GM12872 (cell line): Measurements from ENCODE around the gene SCYL3.

ENCODE experiments used
- TF ChIP-seq, protein P1 (sequence below): IDR thresholded peaks from 3 replicates; pipeline ENCODE4 v1.5.1; 2011; ENCODE audit warnings: low read depth, mild to moderate bottlenecking, low read length, moderate library complexity; ENCODE audit not compliant: insufficient read depth

Gene SCYL3

DNA sequence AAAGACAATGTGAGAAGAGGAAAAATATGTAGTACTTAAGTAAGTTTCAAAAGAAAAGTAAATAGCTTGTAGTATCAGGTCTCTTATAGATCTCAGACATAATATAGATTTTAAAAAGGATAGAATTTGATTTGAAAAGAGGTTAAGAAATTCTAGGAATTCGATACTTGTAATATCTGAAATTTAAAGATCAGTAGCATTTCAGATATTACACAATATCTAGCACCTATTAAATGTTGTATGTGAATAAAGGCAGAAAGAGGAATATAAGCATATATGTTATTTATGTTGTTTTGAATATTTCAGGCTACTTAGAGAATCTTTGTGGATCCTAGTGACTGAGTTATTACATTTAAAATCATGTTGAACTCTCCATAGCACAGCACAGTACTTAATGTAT, 64.0 kb downstream of the SCYL3 start:
- TF ChIP-seq, protein P1, sequence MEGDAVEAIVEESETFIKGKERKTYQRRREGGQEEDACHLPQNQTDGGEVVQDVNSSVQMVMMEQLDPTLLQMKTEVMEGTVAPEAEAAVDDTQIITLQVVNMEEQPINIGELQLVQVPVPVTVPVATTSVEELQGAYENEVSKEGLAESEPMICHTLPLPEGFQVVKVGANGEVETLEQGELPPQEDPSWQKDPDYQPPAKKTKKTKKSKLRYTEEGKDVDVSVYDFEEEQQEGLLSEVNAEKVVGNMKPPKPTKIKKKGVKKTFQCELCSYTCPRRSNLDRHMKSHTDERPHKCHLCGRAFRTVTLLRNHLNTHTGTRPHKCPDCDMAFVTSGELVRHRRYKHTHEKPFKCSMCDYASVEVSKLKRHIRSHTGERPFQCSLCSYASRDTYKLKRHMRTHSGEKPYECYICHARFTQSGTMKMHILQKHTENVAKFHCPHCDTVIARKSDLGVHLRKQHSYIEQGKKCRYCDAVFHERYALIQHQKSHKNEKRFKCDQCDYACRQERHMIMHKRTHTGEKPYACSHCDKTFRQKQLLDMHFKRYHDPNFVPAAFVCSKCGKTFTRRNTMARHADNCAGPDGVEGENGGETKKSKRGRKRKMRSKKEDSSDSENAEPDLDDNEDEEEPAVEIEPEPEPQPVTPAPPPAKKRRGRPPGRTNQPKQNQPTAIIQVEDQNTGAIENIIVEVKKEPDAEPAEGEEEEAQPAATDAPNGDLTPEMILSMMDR, result no peak

DNA sequence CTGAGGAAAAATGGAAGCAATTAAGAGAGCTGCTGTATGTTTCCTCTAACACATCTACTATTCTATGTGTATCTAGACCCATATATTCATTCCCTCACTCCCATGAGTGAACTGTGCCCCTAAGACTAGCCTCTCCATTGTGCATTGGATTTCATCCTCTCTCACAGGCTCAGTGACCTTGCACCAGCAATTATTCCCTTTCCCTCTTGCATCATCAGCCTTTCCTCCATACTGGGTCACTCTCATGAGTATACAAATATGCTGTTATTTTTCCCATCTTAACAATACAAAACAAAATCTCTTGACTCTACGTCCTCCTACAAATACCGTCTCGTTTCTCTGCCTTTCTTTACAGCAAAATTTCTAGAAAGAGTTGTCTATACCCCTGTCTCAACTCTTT, 69.5 kb downstream of the SCYL3 start:
- TF ChIP-seq, protein P1, result no peak

DNA sequence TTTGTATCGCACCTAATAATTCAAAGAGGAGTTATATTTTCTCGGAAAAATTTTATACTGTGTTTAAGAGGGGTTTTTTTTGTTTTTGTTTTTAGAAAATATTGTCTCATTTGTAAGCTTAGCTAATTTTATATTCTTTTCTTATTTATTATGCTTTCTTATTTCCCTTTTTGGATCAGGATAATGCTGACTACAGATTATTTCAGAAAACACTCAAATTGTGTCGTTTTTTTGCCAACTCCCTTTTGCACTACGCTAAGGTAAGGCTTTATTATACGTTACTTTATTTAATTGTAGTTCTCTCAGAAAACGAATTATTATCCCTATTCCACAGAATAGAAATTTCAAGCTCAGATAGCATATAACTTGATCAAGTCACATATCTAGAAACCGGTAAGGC, 72.2 kb downstream of the SCYL3 start:
- TF ChIP-seq, protein P1, result no peak

DNA sequence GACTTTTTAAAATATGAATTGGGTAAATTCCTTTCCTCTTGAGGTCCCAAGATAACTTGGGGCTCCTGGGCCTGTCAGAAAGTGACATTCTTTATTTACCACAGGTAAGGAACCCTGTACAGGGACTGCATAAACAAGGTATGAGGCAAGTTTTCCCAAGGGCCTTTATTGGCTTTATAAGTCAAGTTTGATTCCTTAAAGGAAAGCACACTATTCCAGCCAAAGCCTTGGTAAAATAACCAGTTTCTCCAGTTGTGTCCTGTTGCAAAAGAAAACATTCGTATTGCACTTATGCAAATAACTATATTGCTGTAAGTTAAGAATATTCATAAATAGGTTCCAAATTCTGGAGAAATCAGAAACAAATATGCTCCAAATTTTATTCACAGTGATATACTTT, 77.1 kb downstream of the SCYL3 start:
- TF ChIP-seq, protein P1, result no peak

DNA sequence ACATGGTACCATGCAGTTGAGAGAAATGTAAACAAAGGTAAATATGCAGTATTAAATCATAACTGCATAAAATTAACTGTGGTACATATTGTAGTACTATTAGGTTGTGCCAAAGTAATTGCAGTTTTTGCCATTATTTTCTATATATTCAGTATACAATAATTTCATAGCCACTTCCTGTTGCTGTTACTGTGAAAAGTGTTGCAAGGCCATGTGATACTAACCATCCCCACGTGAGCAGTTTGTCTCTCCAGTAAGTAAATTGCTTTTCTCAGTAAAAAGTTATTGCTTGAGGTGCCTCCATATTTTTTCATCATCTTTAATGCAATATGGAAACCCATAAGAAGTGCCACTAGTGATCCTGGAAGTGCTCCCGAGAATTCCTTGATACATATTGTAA, 79.4 kb downstream of the SCYL3 start:
- TF ChIP-seq, protein P1, result no peak

DNA sequence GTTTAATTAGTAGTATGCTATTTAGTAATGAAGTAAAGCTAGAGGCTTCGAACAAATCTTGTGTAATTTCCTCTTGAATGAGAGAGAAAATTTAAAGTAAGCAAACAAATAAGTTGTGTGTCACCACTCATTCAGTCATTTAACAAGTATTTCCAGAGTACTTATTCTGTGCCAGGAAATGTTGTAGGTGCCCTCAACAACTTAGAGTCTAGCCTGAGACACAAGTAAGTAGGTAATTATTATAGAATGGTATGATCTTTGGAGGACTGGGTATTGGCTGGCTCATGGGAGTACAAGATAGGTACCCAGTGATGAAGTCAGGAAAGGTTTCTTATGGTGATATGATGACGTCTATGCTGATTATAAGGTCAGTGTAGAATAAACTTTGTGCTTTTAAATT, 81.6 kb downstream of the SCYL3 start:
- TF ChIP-seq, protein P1, result no peak

DNA sequence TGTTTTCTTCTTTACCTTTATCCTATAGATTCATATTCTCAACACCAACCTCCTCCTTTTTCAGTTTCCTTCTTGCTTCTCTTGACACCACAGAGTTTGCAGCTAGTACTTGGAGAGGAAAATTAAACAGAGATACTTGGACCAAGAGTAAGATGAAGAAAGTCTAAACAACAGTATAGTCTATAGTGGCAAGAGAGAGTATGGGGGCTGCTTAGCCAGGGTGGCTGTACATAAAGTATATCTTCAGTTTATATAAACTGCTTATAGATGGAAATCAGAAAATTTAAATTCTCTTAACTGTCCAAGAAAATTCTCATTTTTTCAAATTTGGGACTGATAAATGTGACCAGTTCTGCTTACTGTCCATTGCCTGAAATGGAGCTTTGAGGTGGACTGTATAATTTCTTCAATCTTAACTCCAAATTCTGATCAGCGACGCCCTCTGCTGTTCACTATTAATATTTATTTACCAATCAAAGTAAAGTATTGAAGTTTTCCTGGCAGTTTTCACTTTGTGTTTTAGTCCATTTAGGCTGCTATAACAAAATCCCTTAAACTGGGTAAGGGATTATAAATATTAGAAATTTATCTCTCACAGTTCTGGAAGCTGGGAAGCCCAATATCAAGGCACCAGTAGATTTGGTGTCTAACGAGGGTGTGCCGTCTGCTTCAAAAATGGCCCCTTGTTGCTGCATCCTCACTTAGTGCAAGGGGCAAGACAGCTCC, 84.2 kb downstream of the SCYL3 start:
- TF ChIP-seq, protein P1, result peak; percentile 28; the same call in 2 of the 3 replicates

DNA sequence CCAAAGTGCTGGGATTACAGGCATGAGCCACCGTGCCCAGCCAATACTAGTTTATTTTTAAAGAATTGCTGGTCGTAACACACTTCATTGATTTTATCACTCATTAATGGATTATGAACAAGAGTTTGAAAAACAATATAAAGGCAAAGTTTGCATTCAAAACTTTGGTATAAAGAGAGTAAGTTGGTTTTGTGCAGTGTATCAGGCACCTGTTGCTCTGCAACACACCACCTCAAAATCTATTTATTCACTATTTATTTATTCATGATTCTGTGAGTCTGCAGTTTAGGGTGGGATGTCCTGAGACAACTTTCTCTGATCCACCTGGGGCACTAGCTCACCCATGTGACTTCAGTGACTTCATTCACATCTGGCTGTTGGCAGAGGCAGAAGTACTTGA, 88.8 kb downstream of the SCYL3 start:
- TF ChIP-seq, protein P1, result no peak
